Measurements from ENCODE around the gene ERAL1.

DNA sequence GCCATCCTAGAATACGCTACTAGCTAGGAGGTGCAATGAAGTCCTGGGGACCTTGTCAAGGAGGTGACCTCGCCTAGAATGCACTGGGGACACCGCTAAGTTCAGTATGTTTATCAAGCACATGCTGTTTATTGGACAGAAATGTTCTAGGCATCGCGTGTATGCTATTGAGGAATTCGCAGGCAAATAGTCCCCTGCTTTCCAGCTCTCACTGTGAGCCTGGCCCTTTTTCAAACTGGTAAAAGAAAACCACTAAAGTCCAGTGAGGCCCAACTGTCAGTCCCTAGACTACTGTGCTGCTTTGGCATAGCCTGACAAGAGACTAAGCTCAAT, 11.0 kb upstream of the ERAL1 start:
- TF ChIP-seq ZNF274 (IDR thresholded peaks at IDR 0.05; ENCODE audit: low read depth, low read length) = no peak
- no peak for TF ChIP-seq SUZ12 (IDR thresholded peaks at IDR 0.05; ENCODE audit: extremely low read depth, insufficient read depth, insufficient read length)
- no peak for TF ChIP-seq YY1 (IDR thresholded peaks at IDR 0.05; ENCODE audit: insufficient read depth, insufficient read length)

All from NT2/D1 (cell line).